AG09309 (cell line): ENCODE results near the gene SNX24.

ENCODE experiments used
- DNase-seq: peaks from one replicate; pipeline ENCODE4 v3.0.0-alpha.2; 2010; ENCODE audit warnings: low read depth
- H3K4me3 ChIP-seq: 2 replicates; pipeline ENCODE4 v1.5.1; 2011; ENCODE audit warnings: mild to moderate bottlenecking, low read depth, low read length, moderate library complexity; ENCODE audit not compliant: control insufficient read depth
- TF ChIP-seq, protein P1 (sequence below): IDR thresholded peaks from 2 replicates; pipeline ENCODE4 v1.5.1; 2011; ENCODE audit warnings: mild to moderate bottlenecking, low read depth, low read length, inconsistent platforms; ENCODE audit not compliant: insufficient read depth, control insufficient read depth; ENCODE audit errors: missing control alignments

SNX24 gene

DNA sequence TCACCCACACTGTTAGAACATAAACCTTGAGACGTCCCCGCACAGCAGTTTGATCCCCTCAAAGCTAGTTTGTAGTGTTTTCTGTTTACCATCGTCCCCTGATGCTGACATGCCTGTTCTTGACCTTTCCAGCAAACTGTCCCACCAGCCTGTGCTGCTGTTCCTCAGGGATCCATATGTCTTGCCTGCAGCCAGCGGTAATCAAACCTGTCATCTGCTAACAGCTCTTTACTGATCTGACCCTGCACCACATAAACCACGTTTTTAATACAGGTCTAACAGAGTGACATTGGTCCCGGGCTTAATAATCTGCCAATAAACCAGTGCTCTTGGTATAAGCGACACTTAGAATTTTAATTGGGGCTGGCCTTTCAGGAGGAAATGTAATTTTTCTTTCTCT is 156.4 kb downstream of the SNX24 start:
- H3K4me3 ChIP-seq: no peak overlapping the region
- DNase-seq: no peak
- TF ChIP-seq, protein P1, sequence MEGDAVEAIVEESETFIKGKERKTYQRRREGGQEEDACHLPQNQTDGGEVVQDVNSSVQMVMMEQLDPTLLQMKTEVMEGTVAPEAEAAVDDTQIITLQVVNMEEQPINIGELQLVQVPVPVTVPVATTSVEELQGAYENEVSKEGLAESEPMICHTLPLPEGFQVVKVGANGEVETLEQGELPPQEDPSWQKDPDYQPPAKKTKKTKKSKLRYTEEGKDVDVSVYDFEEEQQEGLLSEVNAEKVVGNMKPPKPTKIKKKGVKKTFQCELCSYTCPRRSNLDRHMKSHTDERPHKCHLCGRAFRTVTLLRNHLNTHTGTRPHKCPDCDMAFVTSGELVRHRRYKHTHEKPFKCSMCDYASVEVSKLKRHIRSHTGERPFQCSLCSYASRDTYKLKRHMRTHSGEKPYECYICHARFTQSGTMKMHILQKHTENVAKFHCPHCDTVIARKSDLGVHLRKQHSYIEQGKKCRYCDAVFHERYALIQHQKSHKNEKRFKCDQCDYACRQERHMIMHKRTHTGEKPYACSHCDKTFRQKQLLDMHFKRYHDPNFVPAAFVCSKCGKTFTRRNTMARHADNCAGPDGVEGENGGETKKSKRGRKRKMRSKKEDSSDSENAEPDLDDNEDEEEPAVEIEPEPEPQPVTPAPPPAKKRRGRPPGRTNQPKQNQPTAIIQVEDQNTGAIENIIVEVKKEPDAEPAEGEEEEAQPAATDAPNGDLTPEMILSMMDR: no peak

DNA sequence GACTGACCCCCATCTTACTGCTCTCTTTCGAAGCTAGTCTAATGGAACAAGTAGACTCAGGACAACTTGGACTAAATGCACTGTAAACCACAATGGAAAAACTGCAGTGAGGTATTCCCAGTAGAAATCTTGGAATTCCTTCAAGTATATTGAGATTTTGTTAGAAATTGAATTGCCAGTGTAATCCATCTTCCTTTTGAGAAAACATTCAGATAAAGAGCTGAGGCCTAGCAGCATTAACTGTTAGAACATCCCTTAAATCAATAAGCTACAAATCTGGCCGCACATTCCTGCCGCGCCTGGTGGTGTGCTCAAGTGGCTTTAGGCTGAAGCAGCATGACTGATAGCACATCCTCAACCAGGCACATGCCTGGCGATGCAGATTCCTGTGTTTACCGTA is 161.8 kb downstream of the SNX24 start:
- TF ChIP-seq, protein P1: no peak
- no peak for DNase-seq
- H3K4me3 ChIP-seq: no peak overlapping the region

DNA sequence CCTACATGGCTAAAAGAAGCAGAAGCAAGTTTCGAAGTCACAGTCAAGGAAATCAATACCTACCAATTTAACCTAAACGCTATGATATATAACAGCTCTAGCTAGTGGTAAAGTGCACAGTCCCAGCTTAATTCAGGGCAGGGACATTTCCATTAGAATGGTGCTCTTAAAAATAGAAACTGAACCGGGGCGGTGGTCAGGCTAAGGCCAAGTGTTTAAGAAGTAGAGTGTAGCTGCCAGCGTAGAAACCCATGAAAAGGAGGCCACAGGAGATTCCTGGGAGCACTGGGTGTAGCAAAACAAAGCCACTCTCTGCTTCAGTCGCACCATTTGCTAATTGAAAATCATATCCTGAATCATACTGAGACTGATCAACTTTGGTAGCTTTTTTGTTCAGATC is 162.3 kb downstream of the SNX24 start:
- H3K4me3 ChIP-seq: no peak overlapping the region
- DNase-seq: no peak
- TF ChIP-seq, protein P1: no peak

DNA sequence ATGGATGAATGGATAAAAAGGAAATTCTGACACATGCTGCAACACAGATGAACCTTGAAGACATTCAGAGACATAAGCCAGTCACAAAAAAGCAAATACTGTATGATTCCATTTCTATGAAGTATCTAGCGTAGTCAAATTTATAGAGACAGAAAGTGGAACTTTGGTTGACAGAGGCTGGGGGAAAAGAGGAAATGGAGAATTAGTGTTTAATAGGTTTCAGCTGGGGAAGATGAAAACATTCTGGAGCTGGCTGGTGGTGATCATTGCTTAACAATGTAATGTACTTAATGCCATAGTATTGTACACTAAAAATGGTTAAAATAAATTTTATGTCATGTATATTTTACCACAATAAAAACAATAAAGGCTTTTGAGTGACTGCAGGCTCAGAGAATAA is 166.9 kb downstream of the SNX24 start:
- H3K4me3 ChIP-seq: no peak overlapping the region
- DNase-seq: no peak
- TF ChIP-seq, protein P1: no peak

DNA sequence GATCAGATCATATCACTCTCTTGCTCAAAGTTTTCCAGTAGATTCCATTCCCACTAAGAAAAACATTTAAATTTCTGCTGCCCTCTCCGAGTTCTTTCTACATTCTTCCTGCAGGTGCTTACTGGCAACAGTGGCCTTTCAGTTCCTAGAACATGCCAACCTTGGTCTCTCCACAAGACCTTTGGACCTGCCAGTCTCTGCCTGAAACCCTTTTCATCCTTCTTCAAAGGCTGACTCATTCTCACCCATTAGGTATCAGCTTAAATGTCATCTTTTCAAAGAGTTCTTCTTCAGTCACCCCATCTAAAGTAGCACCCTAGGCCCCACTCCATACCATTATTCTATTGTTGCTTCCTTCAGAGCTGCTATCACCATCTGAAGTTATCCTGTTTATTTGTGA is 169.3 kb downstream of the SNX24 start:
- no peak overlapping the region for H3K4me3 ChIP-seq
- DNase-seq: no peak
- TF ChIP-seq, protein P1: no peak

DNA sequence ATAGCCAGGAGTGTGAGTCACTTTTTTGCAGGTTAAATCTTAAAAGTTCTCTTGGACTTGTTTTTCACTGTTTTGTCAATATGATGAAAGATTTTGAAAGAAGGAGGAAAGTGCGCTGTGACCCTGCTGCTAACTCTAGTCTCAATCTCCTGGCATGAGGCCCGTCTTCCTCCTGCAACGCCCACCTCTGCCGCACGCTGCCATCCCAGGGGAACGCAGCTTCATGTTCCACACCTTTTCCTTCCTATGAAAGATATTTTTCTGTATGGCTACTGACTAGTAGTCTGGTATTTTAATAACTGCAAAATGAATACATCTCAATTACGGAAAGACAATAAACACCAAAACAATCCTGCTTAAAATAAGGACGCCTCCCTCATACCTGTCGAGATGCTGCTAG is 182.8 kb downstream of the SNX24 start:
- no peak for DNase-seq
- TF ChIP-seq, protein P1: no peak
- H3K4me3 ChIP-seq: no peak overlapping the region

DNA sequence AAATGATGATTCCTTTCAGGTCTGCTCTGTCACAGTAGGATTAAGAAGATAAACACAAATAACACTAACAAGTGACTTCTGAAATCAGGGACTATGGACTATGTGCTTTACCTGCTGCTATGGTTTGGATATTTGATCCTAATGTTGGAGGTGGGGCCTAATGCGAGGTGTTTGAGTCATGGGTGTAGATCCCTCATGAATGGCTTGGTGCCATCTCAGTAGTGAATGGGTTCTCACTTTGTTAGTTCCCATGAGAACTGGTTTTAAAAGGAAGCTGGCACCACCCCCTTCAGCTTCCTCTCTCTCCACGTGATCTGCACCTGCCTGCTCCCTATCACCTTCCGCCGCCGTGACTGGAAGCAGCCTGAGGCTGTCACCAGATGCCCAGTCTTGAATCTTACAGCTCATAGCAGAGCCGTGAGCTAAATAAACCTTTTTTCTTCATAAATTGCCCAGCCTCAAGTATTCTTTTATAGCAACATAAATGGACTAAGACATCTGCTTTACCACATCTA is 187.8 kb downstream of the SNX24 start:
- no peak overlapping the region for H3K4me3 ChIP-seq
- DNase-seq: no peak
- TF ChIP-seq, protein P1: no peak
